ENCODE results near the gene LPP. TPM values are rescaled to one million over a fixed set of nuclear protein-coding genes. Genes with fewer than 3 reads are reported as not detected.

LPP gene
- total and polyA plus RNA-seq, 10 of the 15 experiments (the other 5 are each of a cell fraction or from before 2014, with no cell fraction given): under 0.01 to 0.62 (median 0.03) TPM

GRCh38 chr3:188360364-188360881, 206.5 kb downstream of the LPP start:
- no peaks in the 10 kb centered on the region for H3K9me3 ChIP-seq (replicated peaks; ENCODE audit: control insufficient read depth, insufficient read depth, low read length)
- H3K27me3 ChIP-seq (replicated peaks in 1 of 2; ENCODE audit: control insufficient read depth in 2 of 2, insufficient read depth in 2 of 2, low read length in 1 of 2): peaks cover 3 to 12% of the 10 kb centered on the region in 2 experiments
- FAIRE-seq (no peak), ATAC-seq (no peak), DNase-seq (ENCODE audit: low read depth, low spot score) (no peak)
- no peak for TF ChIP-seq BRCA1 (IDR thresholded peaks at IDR 0.05; ENCODE audit: low read depth, low read length)
- ChIA-PET POLR2A (no interaction called here), RAD21 (ENCODE audit: unreplicated experiment) (no interaction called here), CTCF (no interaction called here), SMC1A (ENCODE audit: uncharacterized antibody, unreplicated experiment) (no interaction called here)
- no peak overlapping the region for H3K27ac ChIP-seq (ENCODE audit: control insufficient read depth, insufficient read depth)
- no TSS peak for BruUV-seq (replicated peaks)
- no peaks in the 10 kb centered on the region for H3K4me1 ChIP-seq (ENCODE audit: control insufficient read depth, insufficient read depth, low read length)
- in situ Hi-C loops (cut with MboI): no loop called here
- no peaks in the 10 kb centered on the region for H3K36me3 ChIP-seq (ENCODE audit: control insufficient read depth in 2 of 2, insufficient read depth in 2 of 2, low read length in 1 of 2)
- H4K20me1 ChIP-seq (ENCODE audit: control insufficient read depth, insufficient read depth): no peaks in the 10 kb centered on the region
- H2AFZ ChIP-seq (ENCODE audit: control insufficient read depth, low read depth, low read length): no peak overlapping the region
- no peak overlapping the region for H3K4me2 ChIP-seq (ENCODE audit: control insufficient read depth, insufficient read depth)
- H3K4me3 ChIP-seq: no peak overlapping the region
- 34% methylated on average over 3 of the region's 3 CpGs for WGBS (ENCODE audit: insufficient coverage, insufficient replicate concordance, low lambda C conversion rate, missing lambda C conversion rate)
- no peak overlapping the region for H3K9ac ChIP-seq (ENCODE audit: control insufficient read depth, insufficient read depth, low read length)
- intact Hi-C loops (cut with micrococcal nuclease; ENCODE audit: unreplicated experiment): no loop called here
- no peaks in the 10 kb centered on the region for H3K79me2 ChIP-seq (ENCODE audit: control insufficient read depth, insufficient read depth, low read length)

GRCh38 chr3:188361888-188362287, 207.9 kb downstream of the LPP start:
- H3K27me3 ChIP-seq (replicated peaks in 1 of 2; ENCODE audit: control insufficient read depth in 2 of 2, insufficient read depth in 2 of 2, low read length in 1 of 2): peaks cover 4 to 9% of the 10 kb centered on the region in 2 experiments
- FAIRE-seq: no peak
- 61% methylated on average over 7 of the region's 7 CpGs for WGBS (ENCODE audit: insufficient coverage, insufficient replicate concordance, low lambda C conversion rate, missing lambda C conversion rate)
- no peak overlapping the region for H3K4me2 ChIP-seq (ENCODE audit: control insufficient read depth, insufficient read depth)
- no peak for ATAC-seq
- RAD21 ChIA-PET (ENCODE audit: unreplicated experiment): no interaction called here
- in situ Hi-C loops (cut with MboI) (no loop called here), intact Hi-C loops (cut with micrococcal nuclease; ENCODE audit: unreplicated experiment) (no loop called here)
- no peak for TF ChIP-seq POLR2A (IDR thresholded peaks at IDR 0.05; ENCODE audit: low read depth, low read length)
- TF ChIP-seq ASH2L (IDR thresholded peaks at IDR 0.05; ENCODE audit: borderline replicate concordance, low read depth): no peak
- TF ChIP-seq BACH1 (IDR thresholded peaks at IDR 0.05; ENCODE audit: borderline replicate concordance): no peak
- no peak for TF ChIP-seq CHD2 (IDR thresholded peaks at IDR 0.05; ENCODE audit: borderline replicate concordance, low read depth, low read length)
- no peak for TF ChIP-seq RB1 (IDR thresholded peaks at IDR 0.05; ENCODE audit: borderline replicate concordance)
- no peak for TF ChIP-seq YY1 (IDR thresholded peaks at IDR 0.05; ENCODE audit: low read depth, low read length)
- TF ChIP-seq ATF7 (IDR thresholded peaks at IDR 0.05; ENCODE audit: low read depth): no peak
- TF ChIP-seq PAX5 (IDR thresholded peaks at IDR 0.05; ENCODE audit: borderline replicate concordance, low read depth, low read length): no peak
- TF ChIP-seq RELA (IDR thresholded peaks at IDR 0.05; ENCODE audit: borderline replicate concordance, partially characterized antibody): no peak
- no peak for TF ChIP-seq DPF2 (IDR thresholded peaks at IDR 0.05)
- no peak for TF ChIP-seq CHD4 (IDR thresholded peaks at IDR 0.05)
- H3K27ac ChIP-seq (ENCODE audit: control insufficient read depth, insufficient read depth): no peak overlapping the region
- H3K36me3 ChIP-seq (ENCODE audit: control insufficient read depth in 2 of 2, insufficient read depth in 2 of 2, low read length in 1 of 2): no peaks in the 10 kb centered on the region
- H2AFZ ChIP-seq (ENCODE audit: control insufficient read depth, low read depth, low read length): no peak overlapping the region
- no peaks in the 10 kb centered on the region for H3K9me3 ChIP-seq (replicated peaks; ENCODE audit: control insufficient read depth, insufficient read depth, low read length)
- SMC1A ChIA-PET (ENCODE audit: uncharacterized antibody, unreplicated experiment): no interaction called here
- POLR2A ChIA-PET: no interaction called here
- CTCF ChIA-PET: no interaction called here
- BruUV-seq (replicated peaks): no TSS peak
- no peak overlapping the region for H3K9ac ChIP-seq (ENCODE audit: control insufficient read depth, insufficient read depth, low read length)
- H3K4me1 ChIP-seq (ENCODE audit: control insufficient read depth, insufficient read depth, low read length): no peaks in the 10 kb centered on the region
- no peak overlapping the region for H3K4me3 ChIP-seq
- DNase-seq (ENCODE audit: low read depth, low spot score): no peak
- no peaks in the 10 kb centered on the region for H4K20me1 ChIP-seq (ENCODE audit: control insufficient read depth, insufficient read depth)
- no peaks in the 10 kb centered on the region for H3K79me2 ChIP-seq (ENCODE audit: control insufficient read depth, insufficient read depth, low read length)

Data from GM12878 (cell line).